GM23248 (cell line): ENCODE data around the gene PIGT. TPM values are rescaled to one million over a fixed set of nuclear protein-coding genes. Genes with fewer than 3 reads are reported as not detected.

Experiments
- DNase-seq: peaks from one replicate; pipeline ENCODE4 v3.0.0-alpha.2; 2015
- H2AFZ ChIP-seq: fragments of 200-600 bp; sonication (generic); 2 replicates; pipeline ENCODE4 v1.6.1; 2016; ENCODE audit warnings: antibody characterized with exemption
- H3F3A ChIP-seq: fragments of 200-600 bp; sonication (generic); 2 replicates; pipeline ENCODE4 v1.6.1; 2016; ENCODE audit warnings: mild to moderate bottlenecking, antibody characterized with exemption, mixed run types; ENCODE audit not compliant: insufficient read depth
- H3K27ac ChIP-seq: fragments of 200-600 bp; sonication (generic); 2 replicates; pipeline ENCODE4 v1.5.1; 2016; ENCODE audit warnings: mild to moderate bottlenecking
- H3K27me3 ChIP-seq: fragments of 200-600 bp; sonication (generic); replicated peaks from 2 replicates; pipeline ENCODE4 v1.6.1; 2016; ENCODE audit warnings: mild to moderate bottlenecking; ENCODE audit not compliant: insufficient read depth
- H3K36me3 ChIP-seq: fragments of 200-600 bp; sonication (generic); 2 replicates; pipeline ENCODE4 v1.6.1; 2016; ENCODE audit warnings: low read depth, mild to moderate bottlenecking
- H3K4me1 ChIP-seq: fragments of 200-600 bp; sonication (generic); 2 replicates; pipeline ENCODE4 v1.6.1; 2016; ENCODE audit warnings: mild to moderate bottlenecking; ENCODE audit not compliant: insufficient read depth
- H3K4me2 ChIP-seq: fragments of 200-600 bp; sonication (generic); one replicate; pipeline ENCODE4 v1.6.1; 2016; ENCODE audit warnings: mild to moderate bottlenecking; ENCODE audit not compliant: unreplicated experiment
- H3K4me3 ChIP-seq: fragments of 200-600 bp; sonication (generic); 2 replicates; pipeline ENCODE4 v1.5.1; 2016; ENCODE audit warnings: mild to moderate bottlenecking
- H3K79me2 ChIP-seq: fragments of 200-600 bp; sonication (generic); 2 replicates; pipeline ENCODE4 v1.6.1; 2016; ENCODE audit warnings: mild to moderate bottlenecking; ENCODE audit not compliant: insufficient read depth
- H3K9ac ChIP-seq: fragments of 200-600 bp; sonication (generic); 2 replicates; pipeline ENCODE4 v1.6.1; 2016; ENCODE audit warnings: mild to moderate bottlenecking
- H3K9me2 ChIP-seq: fragments of 200-600 bp; sonication (generic); 2 replicates; pipeline ENCODE4 v1.6.1; 2016; ENCODE audit warnings: mixed run types, mild to moderate bottlenecking, moderate library complexity; ENCODE audit not compliant: insufficient read depth
- H3K9me3 ChIP-seq: fragments of 200-600 bp; sonication (generic); one replicate; pipeline ENCODE4 v1.6.1; 2017; ENCODE audit warnings: low read depth
- H4K20me1 ChIP-seq: fragments of 200-600 bp; sonication (generic); 2 replicates; pipeline ENCODE4 v1.6.0; 2016; ENCODE audit not compliant: insufficient read depth
- EZH2 ChIP-seq: fragments of 200-600 bp; sonication (generic); IDR thresholded peaks from 2 replicates; pipeline ENCODE4 v1.6.1; 2018; ENCODE audit warnings: antibody characterized with exemption, mild to moderate bottlenecking; ENCODE audit not compliant: insufficient read depth, poor library complexity, severe bottlenecking
- EZH2phosphoT487 ChIP-seq: fragments of 200-600 bp; sonication (generic); IDR thresholded peaks from 2 replicates; pipeline ENCODE4 v1.6.1; 2018; ENCODE audit warnings: antibody characterized with exemption, moderate library complexity, mild to moderate bottlenecking, low read depth; ENCODE audit not compliant: insufficient read depth
- WGBS, 2 experiments: methylation state at CpG; one replicate each; pipeline ENCODE4 v1.1.6; 2015 to 2017; ENCODE audit warnings: low lambda C conversion rate in 2 of 2, low coverage in 1 of 2; ENCODE audit errors: missing lambda C conversion rate in 2 of 2; 5-methylcytosine and 5-hydroxymethylcytosine counted together
- in situ Hi-C: fragments of 300-500 bp; cut with MboI; formaldehyde crosslinking; loops from 2 replicates; pipeline ENCODE4 v1.15.0; 2020
- polyA plus RNA-seq: library from polyadenylated mRNA; unstranded; fragments of >200 nt; fragmentation: Nextera tagmentation; extraction: Ambion mirVana; gene quantifications from 2 replicates; pipeline ENCODE4 v1.2.1, GENCODE V29; 2016
- total RNA-seq: library from RNA; depleted of rRNA; stranded (reverse); fragments of >200 nt; shearing (Covaris generic); gene quantifications from 2 replicates; pipeline ENCODE4 v1.2.3, GENCODE V29; 2014

The PIGT gene
- total and polyA plus RNA-seq, 2 experiments from 2014 or later: 138 to 190 TPM

- Histone ChIP-seq H3K4me2 (no peak overlapping the region), H2AFZ (no peak overlapping the region), H3K27ac (no peak overlapping the region), H3K4me3 (no peak overlapping the region), H3K4me1 (peaks cover 7% of the 10 kb centered on the region; the same call in 1 of the 2 replicates), H3K27me3 (no peaks in the 10 kb centered on the region), H3K9me3 (no peaks in the 10 kb centered on the region), H3K36me3 (no peaks in the 10 kb centered on the region), H3K9me2 (no peaks in the 10 kb centered on the region), H4K20me1 (no peaks in the 10 kb centered on the region), H3F3A (no peaks in the 10 kb centered on the region), H3K79me2 (no peaks in the 10 kb centered on the region), H3K9ac (no peak overlapping the region)
- in situ Hi-C loops: no loop called here
- TF ChIP-seq EZH2 (no peak), EZH2phosphoT487 (no peak)
- WGBS, 2 experiments: 77 to 78% methylated on average over 8 of the region's 8 CpGs
- DNase-seq: no peak
Measured at GRCh38 chr20:45410887-45411286, 5.1 kb upstream of the PIGT start.

- Histone ChIP-seq H3K36me3 (no peaks in the 10 kb centered on the region), H3K27ac (no peak overlapping the region), H3K27me3 (no peaks in the 10 kb centered on the region), H4K20me1 (no peaks in the 10 kb centered on the region), H3K9me2 (no peaks in the 10 kb centered on the region), H3K79me2 (peaks cover 17% of the 10 kb centered on the region), H3K4me3 (no peak overlapping the region), H3K4me2 (no peak overlapping the region), H3K9me3 (no peaks in the 10 kb centered on the region), H3K9ac (no peak overlapping the region), H3F3A (peaks cover 4% of the 10 kb centered on the region; the same call in 1 of the 2 replicates), H3K4me1 (peaks cover 13% of the 10 kb centered on the region), H2AFZ (no peak overlapping the region)
- 75 to 77% methylated on average over 5 of the region's 5 CpGs for WGBS, 2 experiments
- DNase-seq: no peak
- in situ Hi-C loops: no loop called here
- no peak for TF ChIP-seq EZH2phosphoT487
- no peak for TF ChIP-seq EZH2
Measured at GRCh38 chr20:45412653-45413052, 3.3 kb upstream of the PIGT start.

GRCh38 chr20:45413479-45413878 is 2.5 kb upstream of the PIGT start:
- 70 to 75% methylated on average over 3 of the region's 3 CpGs for WGBS, 2 experiments
- TF ChIP-seq EZH2phosphoT487: no peak
- TF ChIP-seq EZH2: no peak

GRCh38 chr20:45416917-45417316 is 976 bp downstream of the PIGT start:
- Histone ChIP-seq H3K9ac (peak overlapping the region; percentile 96), H3F3A (peaks cover 21% of the 10 kb centered on the region), H3K4me1 (peaks cover 26% of the 10 kb centered on the region), H3K4me3 (peak overlapping the region; percentile 98), H3K27ac (no peak overlapping the region), H2AFZ (no peak overlapping the region), H3K9me3 (no peaks in the 10 kb centered on the region), H3K4me2 (peak overlapping the region; percentile 97), H3K79me2 (peaks cover 28% of the 10 kb centered on the region), H3K9me2 (no peaks in the 10 kb centered on the region), H3K27me3 (no peaks in the 10 kb centered on the region), H3K36me3 (peaks cover 13% of the 10 kb centered on the region), H4K20me1 (no peaks in the 10 kb centered on the region)
- in situ Hi-C loops: no loop called here
- TF ChIP-seq EZH2 (no peak), EZH2phosphoT487 (no peak)
- WGBS, 2 experiments: 96 to 100% methylated on average over 2 of the region's 2 CpGs
- DNase-seq: no peak

More at GRCh38 chr20:45413479-45413878, 2.5 kb upstream of the PIGT start:
- Histone ChIP-seq H2AFZ (no peak overlapping the region), H3K27ac (no peak overlapping the region), H3K9me2 (no peaks in the 10 kb centered on the region), H3K36me3 (no peaks in the 10 kb centered on the region), H3K9ac (no peak overlapping the region), H3K27me3 (no peaks in the 10 kb centered on the region), H3K4me1 (peaks cover 13% of the 10 kb centered on the region), H3K9me3 (no peaks in the 10 kb centered on the region), H3F3A (peaks cover 12% of the 10 kb centered on the region), H3K4me3 (no peak overlapping the region), H3K79me2 (peaks cover 25% of the 10 kb centered on the region), H4K20me1 (no peaks in the 10 kb centered on the region), H3K4me2 (no peak overlapping the region)
- in situ Hi-C loops: no loop called here
- DNase-seq: no peak
